ENCODE results near the gene PRRG2.
A peak's percentile ranks its signal among the peaks of the same experiment; 100 is the strongest.

Gene PRRG2

DNA sequence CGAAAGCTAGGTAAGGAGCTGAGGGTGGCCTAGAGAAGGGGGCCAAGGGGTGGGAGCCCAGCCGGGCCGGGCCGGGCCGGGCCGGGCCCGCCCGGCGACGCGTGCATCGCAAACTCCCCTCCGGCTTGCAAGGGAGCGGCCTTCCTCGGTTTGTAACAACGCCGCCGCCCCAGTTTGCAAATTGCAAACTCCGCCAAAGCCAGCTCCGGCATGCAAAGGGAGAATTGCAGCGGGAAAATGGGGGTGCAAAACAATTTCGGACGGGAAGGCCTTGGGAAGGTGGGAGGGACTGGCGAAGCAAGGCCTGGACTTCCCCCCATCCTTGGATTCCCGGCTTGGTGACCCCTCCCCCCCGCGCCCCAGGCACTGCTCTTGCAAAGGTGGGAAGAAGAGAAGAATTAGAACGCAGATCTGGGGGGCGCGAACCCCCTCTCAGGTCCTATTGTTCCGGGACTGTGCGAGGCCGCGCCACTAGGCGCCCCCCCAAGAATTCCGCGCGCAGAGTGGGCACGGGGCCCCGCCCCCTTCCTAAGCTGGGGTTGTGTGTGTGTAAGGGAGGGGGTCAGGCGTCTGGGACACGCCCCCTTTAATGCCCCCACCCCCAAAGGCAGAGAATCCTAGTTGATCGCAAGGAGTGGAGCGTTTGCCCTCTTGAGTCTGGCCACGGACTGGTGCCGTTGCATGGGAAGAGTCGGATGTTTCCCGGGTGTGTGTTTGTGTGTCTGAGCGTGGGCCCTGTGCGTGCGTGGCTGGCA, 10.8 kb downstream of the PRRG2 start (continued):
- TF ChIP-seq ZNF112 (tag by site-specific recombination; IDR thresholded peaks at IDR 0.05) = no peak
- TF ChIP-seq ZNF664 (tag by site-specific recombination; IDR thresholded peaks at IDR 0.05) = no peak
- TF ChIP-seq ZNF48 (tag by site-specific recombination; IDR thresholded peaks at IDR 0.05) = no peak
- TF ChIP-seq, protein P1, sequence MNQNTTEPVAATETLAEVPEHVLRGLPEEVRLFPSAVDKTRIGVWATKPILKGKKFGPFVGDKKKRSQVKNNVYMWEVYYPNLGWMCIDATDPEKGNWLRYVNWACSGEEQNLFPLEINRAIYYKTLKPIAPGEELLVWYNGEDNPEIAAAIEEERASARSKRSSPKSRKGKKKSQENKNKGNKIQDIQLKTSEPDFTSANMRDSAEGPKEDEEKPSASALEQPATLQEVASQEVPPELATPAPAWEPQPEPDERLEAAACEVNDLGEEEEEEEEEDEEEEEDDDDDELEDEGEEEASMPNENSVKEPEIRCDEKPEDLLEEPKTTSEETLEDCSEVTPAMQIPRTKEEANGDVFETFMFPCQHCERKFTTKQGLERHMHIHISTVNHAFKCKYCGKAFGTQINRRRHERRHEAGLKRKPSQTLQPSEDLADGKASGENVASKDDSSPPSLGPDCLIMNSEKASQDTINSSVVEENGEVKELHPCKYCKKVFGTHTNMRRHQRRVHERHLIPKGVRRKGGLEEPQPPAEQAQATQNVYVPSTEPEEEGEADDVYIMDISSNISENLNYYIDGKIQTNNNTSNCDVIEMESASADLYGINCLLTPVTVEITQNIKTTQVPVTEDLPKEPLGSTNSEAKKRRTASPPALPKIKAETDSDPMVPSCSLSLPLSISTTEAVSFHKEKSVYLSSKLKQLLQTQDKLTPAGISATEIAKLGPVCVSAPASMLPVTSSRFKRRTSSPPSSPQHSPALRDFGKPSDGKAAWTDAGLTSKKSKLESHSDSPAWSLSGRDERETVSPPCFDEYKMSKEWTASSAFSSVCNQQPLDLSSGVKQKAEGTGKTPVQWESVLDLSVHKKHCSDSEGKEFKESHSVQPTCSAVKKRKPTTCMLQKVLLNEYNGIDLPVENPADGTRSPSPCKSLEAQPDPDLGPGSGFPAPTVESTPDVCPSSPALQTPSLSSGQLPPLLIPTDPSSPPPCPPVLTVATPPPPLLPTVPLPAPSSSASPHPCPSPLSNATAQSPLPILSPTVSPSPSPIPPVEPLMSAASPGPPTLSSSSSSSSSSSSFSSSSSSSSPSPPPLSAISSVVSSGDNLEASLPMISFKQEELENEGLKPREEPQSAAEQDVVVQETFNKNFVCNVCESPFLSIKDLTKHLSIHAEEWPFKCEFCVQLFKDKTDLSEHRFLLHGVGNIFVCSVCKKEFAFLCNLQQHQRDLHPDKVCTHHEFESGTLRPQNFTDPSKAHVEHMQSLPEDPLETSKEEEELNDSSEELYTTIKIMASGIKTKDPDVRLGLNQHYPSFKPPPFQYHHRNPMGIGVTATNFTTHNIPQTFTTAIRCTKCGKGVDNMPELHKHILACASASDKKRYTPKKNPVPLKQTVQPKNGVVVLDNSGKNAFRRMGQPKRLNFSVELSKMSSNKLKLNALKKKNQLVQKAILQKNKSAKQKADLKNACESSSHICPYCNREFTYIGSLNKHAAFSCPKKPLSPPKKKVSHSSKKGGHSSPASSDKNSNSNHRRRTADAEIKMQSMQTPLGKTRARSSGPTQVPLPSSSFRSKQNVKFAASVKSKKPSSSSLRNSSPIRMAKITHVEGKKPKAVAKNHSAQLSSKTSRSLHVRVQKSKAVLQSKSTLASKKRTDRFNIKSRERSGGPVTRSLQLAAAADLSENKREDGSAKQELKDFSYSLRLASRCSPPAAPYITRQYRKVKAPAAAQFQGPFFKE (tag by site-specific recombination; IDR thresholded peaks at IDR 0.05; ENCODE audit: borderline replicate concordance) = no peak
- peak; percentile 64 for TF ChIP-seq ZNF366 (tag by site-specific recombination; conservative IDR thresholded peaks at IDR 0.05)
- no peak for TF ChIP-seq ZNF211 (tag by site-specific recombination; IDR thresholded peaks at IDR 0.05; ENCODE audit: low read depth)
- no peak for TF ChIP-seq ZFP69B (tag by site-specific recombination; IDR thresholded peaks at IDR 0.05)
- peak; percentile 88 for TF ChIP-seq GLIS2 (tag by site-specific recombination; IDR thresholded peaks at IDR 0.05)
- TF ChIP-seq KLF9 (tag by site-specific recombination; IDR thresholded peaks at IDR 0.05; ENCODE audit: low read depth) = peak; percentile 98
- TF ChIP-seq ZNF280D (tag by site-specific recombination; IDR thresholded peaks at IDR 0.05) = no peak
- TF ChIP-seq ZNF394 (tag by site-specific recombination; IDR thresholded peaks at IDR 0.05; ENCODE audit: borderline replicate concordance) = no peak; the same call in 1 of the 2 replicates
- TF ChIP-seq ZNF292 (tag by site-specific recombination; IDR thresholded peaks at IDR 0.05; ENCODE audit: borderline replicate concordance, low read depth) = no peak
- no peak for TF ChIP-seq ZNF248 (tag by site-specific recombination; IDR thresholded peaks at IDR 0.05)
- TF ChIP-seq, protein P2, sequence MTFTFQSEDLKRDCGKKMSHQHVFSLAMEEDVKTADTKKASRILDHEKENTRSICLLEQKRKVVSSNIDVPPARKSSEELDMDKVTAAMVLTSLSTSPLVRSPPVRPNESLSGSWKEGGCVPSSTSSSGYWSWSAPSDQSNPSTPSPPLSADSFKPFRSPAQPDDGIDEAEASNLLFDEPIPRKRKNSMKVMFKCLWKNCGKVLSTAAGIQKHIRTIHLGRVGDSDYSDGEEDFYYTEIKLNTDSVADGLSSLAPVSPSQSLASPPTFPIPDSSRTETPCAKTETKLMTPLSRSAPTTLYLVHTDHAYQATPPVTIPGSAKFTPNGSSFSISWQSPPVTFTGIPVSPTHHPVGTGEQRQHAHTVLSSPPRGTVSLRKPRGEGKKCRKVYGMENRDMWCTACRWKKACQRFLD (tag by site-specific recombination; IDR thresholded peaks at IDR 0.05) = no peak
- TF ChIP-seq, protein P3, sequence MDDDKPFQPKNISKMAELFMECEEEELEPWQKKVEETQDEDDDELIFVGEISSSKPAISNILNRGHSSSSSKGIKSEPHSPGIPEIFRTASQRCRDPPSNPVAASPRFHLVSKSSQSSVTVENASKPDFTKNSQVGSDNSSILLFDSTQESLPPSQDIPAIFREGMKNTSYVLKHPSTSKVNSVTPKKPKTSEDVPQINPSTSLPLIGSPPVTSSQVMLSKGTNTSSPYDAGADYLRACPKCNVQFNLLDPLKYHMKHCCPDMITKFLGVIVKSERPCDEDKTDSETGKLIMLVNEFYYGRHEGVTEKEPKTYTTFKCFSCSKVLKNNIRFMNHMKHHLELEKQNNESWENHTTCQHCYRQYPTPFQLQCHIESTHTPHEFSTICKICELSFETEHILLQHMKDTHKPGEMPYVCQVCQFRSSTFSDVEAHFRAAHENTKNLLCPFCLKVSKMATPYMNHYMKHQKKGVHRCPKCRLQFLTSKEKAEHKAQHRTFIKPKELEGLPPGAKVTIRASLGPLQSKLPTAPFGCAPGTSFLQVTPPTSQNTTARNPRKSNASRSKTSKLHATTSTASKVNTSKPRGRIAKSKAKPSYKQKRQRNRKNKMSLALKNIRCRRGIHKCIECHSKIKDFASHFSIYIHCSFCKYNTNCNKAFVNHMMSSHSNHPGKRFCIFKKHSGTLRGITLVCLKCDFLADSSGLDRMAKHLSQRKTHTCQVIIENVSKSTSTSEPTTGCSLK (tag by site-specific recombination; IDR thresholded peaks at IDR 0.05) = no peak
- TF ChIP-seq, protein P4, sequence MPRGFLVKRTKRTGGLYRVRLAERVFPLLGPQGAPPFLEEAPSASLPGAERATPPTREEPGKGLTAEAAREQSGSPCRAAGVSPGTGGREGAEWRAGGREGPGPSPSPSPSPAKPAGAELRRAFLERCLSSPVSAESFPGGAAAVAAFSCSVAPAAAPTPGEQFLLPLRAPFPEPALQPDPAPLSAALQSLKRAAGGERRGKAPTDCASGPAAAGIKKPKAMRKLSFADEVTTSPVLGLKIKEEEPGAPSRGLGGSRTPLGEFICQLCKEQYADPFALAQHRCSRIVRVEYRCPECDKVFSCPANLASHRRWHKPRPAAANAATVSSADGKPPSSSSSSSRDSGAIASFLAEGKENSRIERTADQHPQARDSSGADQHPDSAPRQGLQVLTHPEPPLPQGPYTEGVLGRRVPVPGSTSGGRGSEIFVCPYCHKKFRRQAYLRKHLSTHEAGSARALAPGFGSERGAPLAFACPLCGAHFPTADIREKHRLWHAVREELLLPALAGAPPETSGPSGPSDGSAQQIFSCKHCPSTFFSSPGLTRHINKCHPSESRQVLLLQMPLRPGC (tag by site-specific recombination; IDR thresholded peaks at IDR 0.05) = no peak
- TF ChIP-seq, protein P5, sequence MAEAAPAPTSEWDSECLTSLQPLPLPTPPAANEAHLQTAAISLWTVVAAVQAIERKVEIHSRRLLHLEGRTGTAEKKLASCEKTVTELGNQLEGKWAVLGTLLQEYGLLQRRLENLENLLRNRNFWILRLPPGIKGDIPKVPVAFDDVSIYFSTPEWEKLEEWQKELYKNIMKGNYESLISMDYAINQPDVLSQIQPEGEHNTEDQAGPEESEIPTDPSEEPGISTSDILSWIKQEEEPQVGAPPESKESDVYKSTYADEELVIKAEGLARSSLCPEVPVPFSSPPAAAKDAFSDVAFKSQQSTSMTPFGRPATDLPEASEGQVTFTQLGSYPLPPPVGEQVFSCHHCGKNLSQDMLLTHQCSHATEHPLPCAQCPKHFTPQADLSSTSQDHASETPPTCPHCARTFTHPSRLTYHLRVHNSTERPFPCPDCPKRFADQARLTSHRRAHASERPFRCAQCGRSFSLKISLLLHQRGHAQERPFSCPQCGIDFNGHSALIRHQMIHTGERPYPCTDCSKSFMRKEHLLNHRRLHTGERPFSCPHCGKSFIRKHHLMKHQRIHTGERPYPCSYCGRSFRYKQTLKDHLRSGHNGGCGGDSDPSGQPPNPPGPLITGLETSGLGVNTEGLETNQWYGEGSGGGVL (tag by site-specific recombination; IDR thresholded peaks at IDR 0.05) = peak; percentile 63
- TF ChIP-seq, protein P6, sequence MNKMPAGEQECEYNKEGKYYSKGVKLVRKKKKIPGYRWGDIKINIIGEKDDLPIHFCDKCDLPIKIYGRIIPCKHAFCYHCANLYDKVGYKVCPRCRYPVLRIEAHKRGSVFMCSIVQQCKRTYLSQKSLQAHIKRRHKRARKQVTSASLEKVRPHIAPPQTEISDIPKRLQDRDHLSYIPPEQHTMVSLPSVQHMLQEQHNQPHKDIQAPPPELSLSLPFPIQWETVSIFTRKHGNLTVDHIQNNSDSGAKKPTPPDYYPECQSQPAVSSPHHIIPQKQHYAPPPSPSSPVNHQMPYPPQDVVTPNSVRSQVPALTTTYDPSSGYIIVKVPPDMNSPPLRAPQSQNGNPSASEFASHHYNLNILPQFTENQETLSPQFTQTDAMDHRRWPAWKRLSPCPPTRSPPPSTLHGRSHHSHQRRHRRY (tag by site-specific recombination; IDR thresholded peaks at IDR 0.05) = no peak
- no peak for TF ChIP-seq ZNF121 (tag by site-specific recombination; IDR thresholded peaks at IDR 0.05)
- no peak for TF ChIP-seq YY2 (tag by site-specific recombination; IDR thresholded peaks at IDR 0.05)
- TF ChIP-seq HOXC10 (CRISPR knock-in tag; IDR thresholded peaks at IDR 0.05) = no peak
- no peak for TF ChIP-seq REPIN1 (tag by site-specific recombination; IDR thresholded peaks at IDR 0.05; ENCODE audit: low read depth)

Measured in HEK293 (cell line).